H1 (cell line): ENCODE results near the gene WBP1L.

ENCODE experiments used
- CBX8 ChIP-seq: fragments of 300-800, 300-1000 bp; sonication (generic); IDR thresholded peaks from 2 replicates; pipeline ENCODE4 v1.7.1; 2016; ENCODE audit warnings: low read depth, low read length, borderline replicate concordance
- CEBPB ChIP-seq: IDR thresholded peaks from 2 replicates; pipeline ENCODE4 v1.6.1; 2012; ENCODE audit warnings: low read depth, low read length
- CREB1 ChIP-seq: IDR thresholded peaks from 2 replicates; pipeline ENCODE4 v1.6.1; 2012; ENCODE audit warnings: inconsistent platforms
- CTBP2 ChIP-seq: IDR thresholded peaks from 2 replicates; pipeline ENCODE4 v1.7.0; 2011; ENCODE audit warnings: borderline replicate concordance, mild to moderate bottlenecking, moderate library complexity, mixed read lengths, low read length; ENCODE audit not compliant: insufficient read depth, insufficient read length
- EP300 ChIP-seq, 2 experiments: IDR thresholded peaks; 1 replicate in 1 of 2; 2 replicates in 1 of 2; pipeline ENCODE4 v1.6.1; 2011 to 2012; ENCODE audit warnings: low read depth in 2 of 2, low read length in 2 of 2, mild to moderate bottlenecking in 2 of 2, borderline replicate concordance in 1 of 2, inconsistent platforms in 1 of 2, moderate library complexity in 1 of 2
- EZH2 ChIP-seq: fragments of 200-600 bp; sonication (generic); IDR thresholded peaks from 2 replicates; pipeline ENCODE4 v1.7.1; 2012; ENCODE audit warnings: low read depth, mild to moderate bottlenecking, moderate library complexity, low read length, inconsistent platforms; ENCODE audit not compliant: severe bottlenecking
- POLR2A ChIP-seq, 2 experiments: IDR thresholded peaks; 1 replicate in 1 of 2; 2 replicates in 1 of 2; pipeline ENCODE4 v1.6.1; 2011; ENCODE audit warnings: low read depth in 2 of 2, low read length in 2 of 2, mild to moderate bottlenecking in 2 of 2; ENCODE audit errors: control extremely low read depth in 1 of 2
- RFX5 ChIP-seq: IDR thresholded peaks from 2 replicates; pipeline ENCODE4 v1.6.1; 2011; ENCODE audit warnings: low read depth, low read length, improper control_type of control experiment, borderline replicate concordance
- TAF1 ChIP-seq: IDR thresholded peaks from 2 replicates; pipeline ENCODE4 v1.6.1; 2011; ENCODE audit warnings: mild to moderate bottlenecking, low read depth, low read length
- YY1 ChIP-seq: IDR thresholded peaks from 2 replicates; pipeline ENCODE4 v1.6.1; 2011; ENCODE audit warnings: low read depth, mild to moderate bottlenecking, low read length
- TF ChIP-seq, protein P1 (sequence below): IDR thresholded peaks from 2 replicates; pipeline ENCODE4 v1.6.1; 2011; ENCODE audit warnings: low read length, improper control_type of control experiment
- TF ChIP-seq, protein P2 (sequence below), 3 experiments: IDR thresholded peaks; 1 replicate in 2 of 3; 2 replicates in 1 of 3; pipeline versions ENCODE4 v1.5.1 to v1.6.1; 2011; ENCODE audit warnings: low read length in 3 of 3, mild to moderate bottlenecking in 3 of 3, inconsistent platforms in 2 of 3, low read depth in 1 of 3, moderate library complexity in 1 of 3; ENCODE audit not compliant: insufficient read depth in 1 of 3; ENCODE audit errors: control extremely low read depth in 1 of 3

DNA sequence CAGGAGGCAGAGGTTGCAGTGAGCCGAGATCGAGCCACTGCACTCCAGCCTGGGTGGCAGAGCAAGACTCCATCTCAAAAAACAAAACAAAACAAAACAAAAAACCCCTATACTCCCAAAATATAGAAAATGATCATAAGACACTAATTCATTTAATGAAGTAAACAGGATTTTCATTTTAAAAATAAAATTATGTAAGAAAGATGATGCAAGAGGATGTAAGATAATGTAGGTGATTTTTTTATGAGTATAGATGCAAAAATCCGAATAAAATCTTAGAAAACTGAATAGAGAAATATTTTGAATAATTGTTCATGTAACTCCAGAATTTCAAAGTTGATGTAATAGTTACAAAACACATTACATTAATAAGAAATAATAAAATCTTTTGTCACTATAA is 121.9 kb downstream of the WBP1L start:
- no peak for TF ChIP-seq CTBP2
- TF ChIP-seq POLR2A (IDR thresholded peaks at IDR 0.05; ENCODE audit: control extremely low read depth in 1 of 2, low read depth in 2 of 2, low read length in 2 of 2) = no peak
- no peak for TF ChIP-seq RFX5
- TF ChIP-seq, protein P1, sequence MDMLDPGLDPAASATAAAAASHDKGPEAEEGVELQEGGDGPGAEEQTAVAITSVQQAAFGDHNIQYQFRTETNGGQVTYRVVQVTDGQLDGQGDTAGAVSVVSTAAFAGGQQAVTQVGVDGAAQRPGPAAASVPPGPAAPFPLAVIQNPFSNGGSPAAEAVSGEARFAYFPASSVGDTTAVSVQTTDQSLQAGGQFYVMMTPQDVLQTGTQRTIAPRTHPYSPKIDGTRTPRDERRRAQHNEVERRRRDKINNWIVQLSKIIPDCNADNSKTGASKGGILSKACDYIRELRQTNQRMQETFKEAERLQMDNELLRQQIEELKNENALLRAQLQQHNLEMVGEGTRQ = no peak
- TF ChIP-seq CREB1 = no peak
- TF ChIP-seq, protein P2, sequence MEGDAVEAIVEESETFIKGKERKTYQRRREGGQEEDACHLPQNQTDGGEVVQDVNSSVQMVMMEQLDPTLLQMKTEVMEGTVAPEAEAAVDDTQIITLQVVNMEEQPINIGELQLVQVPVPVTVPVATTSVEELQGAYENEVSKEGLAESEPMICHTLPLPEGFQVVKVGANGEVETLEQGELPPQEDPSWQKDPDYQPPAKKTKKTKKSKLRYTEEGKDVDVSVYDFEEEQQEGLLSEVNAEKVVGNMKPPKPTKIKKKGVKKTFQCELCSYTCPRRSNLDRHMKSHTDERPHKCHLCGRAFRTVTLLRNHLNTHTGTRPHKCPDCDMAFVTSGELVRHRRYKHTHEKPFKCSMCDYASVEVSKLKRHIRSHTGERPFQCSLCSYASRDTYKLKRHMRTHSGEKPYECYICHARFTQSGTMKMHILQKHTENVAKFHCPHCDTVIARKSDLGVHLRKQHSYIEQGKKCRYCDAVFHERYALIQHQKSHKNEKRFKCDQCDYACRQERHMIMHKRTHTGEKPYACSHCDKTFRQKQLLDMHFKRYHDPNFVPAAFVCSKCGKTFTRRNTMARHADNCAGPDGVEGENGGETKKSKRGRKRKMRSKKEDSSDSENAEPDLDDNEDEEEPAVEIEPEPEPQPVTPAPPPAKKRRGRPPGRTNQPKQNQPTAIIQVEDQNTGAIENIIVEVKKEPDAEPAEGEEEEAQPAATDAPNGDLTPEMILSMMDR (IDR thresholded peaks at IDR 0.05; ENCODE audit: control extremely low read depth in 1 of 3, insufficient read depth in 1 of 3, low read depth in 1 of 3, low read length in 3 of 3) = no peak
- no peak for TF ChIP-seq EZH2
- no peak for TF ChIP-seq EP300 (IDR thresholded peaks at IDR 0.05; ENCODE audit: borderline replicate concordance in 1 of 2, low read depth in 2 of 2, low read length in 2 of 2)
- TF ChIP-seq CEBPB = no peak; the same call in 1 of the 2 replicates
- no peak for TF ChIP-seq TAF1
- no peak for TF ChIP-seq YY1
- TF ChIP-seq CBX8 = no peak
